NOMO-1 treated with dmso at 0.1 percent for 144 hours (cell line): Measurements from ENCODE around the gene ADM2.

Source experiments
- DNase-seq: peaks from one replicate; lab custom pipeline; 2025; ENCODE audit not compliant: unreplicated experiment; lab: John Stamatoyannopoulos, UW

Gene ADM2

GRCh38 chr22:50445071-50445879 lies 36.1 kb upstream of the ADM2 start:
- no peak for DNase-seq

- DNase-seq = no peak
Measured at GRCh38 chr22:50445880-50446707, 35.2 kb upstream of the ADM2 start.

- no peak for DNase-seq
Measured at GRCh38 chr22:50446708-50447575, 34.4 kb upstream of the ADM2 start.

- DNase-seq = no peak
Measured at GRCh38 chr22:50447576-50448551, 33.5 kb upstream of the ADM2 start.

GRCh38 chr22:50452649-50453048 lies 28.7 kb upstream of the ADM2 start:
- DNase-seq = no peak

- DNase-seq = no peak
Measured at GRCh38 chr22:50454556-50455075, 26.7 kb upstream of the ADM2 start.

GRCh38 chr22:50455201-50455600 lies 26.1 kb upstream of the ADM2 start:
- DNase-seq = no peak

- DNase-seq = no peak
Measured at GRCh38 chr22:50456026-50456425, 25.3 kb upstream of the ADM2 start.

GRCh38 chr22:50456466-50457234 lies 24.7 kb upstream of the ADM2 start:
- no peak for DNase-seq

GRCh38 chr22:50459016-50459415 lies 22.3 kb upstream of the ADM2 start:
- DNase-seq = no peak

- DNase-seq = no peak
Measured at GRCh38 chr22:50459496-50460140, 21.7 kb upstream of the ADM2 start.

GRCh38 chr22:50460938-50461337 lies 20.4 kb upstream of the ADM2 start:
- DNase-seq = no peak

GRCh38 chr22:50461536-50461935 lies 19.8 kb upstream of the ADM2 start:
- DNase-seq = no peak

- DNase-seq = no peak
Measured at GRCh38 chr22:50461979-50462540, 19.3 kb upstream of the ADM2 start.

GRCh38 chr22:50463188-50463900 lies 18.0 kb upstream of the ADM2 start:
- no peak for DNase-seq

- DNase-seq = no peak
Measured at GRCh38 chr22:50464451-50464850, 16.9 kb upstream of the ADM2 start.

- no peak for DNase-seq
Measured at GRCh38 chr22:50465066-50465930, 16.0 kb upstream of the ADM2 start.
